Measurements from ENCODE around the gene STXBP6.

Gene STXBP6

DNA sequence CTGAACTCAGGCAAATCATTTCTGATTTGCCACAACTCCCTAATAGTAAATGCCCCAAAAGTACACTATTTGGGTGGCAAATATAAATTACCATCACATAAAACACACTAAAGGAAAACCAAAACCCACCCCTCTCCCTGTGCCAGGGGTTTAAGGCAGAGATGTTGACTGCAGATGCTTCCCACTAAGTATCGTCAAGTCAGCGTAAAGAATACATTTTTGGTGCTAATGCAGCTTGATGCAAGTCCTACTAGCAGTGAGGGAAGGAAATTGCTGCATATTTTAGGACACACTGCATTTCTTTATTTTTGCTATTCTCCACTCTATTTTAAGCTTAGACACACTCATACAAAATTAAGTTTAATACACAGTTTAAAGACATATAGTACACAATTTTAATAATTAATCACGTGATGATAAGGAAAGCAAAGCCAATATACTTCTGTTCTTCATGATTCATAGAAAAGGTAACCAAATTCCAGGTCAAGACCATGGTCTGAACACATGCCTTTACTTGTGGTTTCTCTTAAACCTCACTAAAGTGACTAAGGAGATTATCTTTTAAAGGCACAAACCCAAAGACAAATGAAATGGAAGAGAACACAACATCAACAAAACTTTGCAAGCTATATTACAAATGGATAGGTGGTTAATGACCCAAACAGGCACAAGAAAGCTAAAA lies 162.2 kb downstream of the STXBP6 start:
- no peak for DNase-seq (ENCODE audit: low read depth)
- H3K4me3 ChIP-seq (ENCODE audit: low read length), result no peak overlapping the region
- TF ChIP-seq, protein P1, sequence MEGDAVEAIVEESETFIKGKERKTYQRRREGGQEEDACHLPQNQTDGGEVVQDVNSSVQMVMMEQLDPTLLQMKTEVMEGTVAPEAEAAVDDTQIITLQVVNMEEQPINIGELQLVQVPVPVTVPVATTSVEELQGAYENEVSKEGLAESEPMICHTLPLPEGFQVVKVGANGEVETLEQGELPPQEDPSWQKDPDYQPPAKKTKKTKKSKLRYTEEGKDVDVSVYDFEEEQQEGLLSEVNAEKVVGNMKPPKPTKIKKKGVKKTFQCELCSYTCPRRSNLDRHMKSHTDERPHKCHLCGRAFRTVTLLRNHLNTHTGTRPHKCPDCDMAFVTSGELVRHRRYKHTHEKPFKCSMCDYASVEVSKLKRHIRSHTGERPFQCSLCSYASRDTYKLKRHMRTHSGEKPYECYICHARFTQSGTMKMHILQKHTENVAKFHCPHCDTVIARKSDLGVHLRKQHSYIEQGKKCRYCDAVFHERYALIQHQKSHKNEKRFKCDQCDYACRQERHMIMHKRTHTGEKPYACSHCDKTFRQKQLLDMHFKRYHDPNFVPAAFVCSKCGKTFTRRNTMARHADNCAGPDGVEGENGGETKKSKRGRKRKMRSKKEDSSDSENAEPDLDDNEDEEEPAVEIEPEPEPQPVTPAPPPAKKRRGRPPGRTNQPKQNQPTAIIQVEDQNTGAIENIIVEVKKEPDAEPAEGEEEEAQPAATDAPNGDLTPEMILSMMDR (IDR thresholded peaks at IDR 0.05; ENCODE audit: insufficient read depth, low read depth, low read length, missing control alignments), result no peak

DNA sequence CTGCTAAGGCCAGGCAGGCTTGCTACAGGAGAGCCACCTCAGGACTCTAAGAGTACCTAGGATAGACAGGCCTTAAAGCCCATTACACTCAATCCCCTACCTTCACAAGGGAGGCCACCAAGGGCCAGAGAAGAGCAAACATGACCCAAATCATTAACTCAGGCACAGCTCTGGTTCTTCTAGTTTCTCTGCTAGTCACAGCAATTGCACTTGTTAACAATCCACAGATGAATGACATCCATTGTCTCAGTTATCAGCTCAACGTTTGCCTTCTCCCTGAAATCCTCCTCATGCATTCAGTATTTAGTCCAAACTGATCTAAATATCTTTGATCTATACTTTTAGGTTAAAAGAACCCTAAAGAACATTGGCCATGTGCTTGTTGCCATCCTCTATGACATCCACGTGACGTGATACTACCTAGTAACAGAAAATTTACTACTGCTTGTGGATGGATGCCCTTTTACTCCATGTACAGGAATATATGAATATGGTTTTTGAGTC lies 164.5 kb downstream of the STXBP6 start:
- TF ChIP-seq, protein P1 (IDR thresholded peaks at IDR 0.05; ENCODE audit: insufficient read depth, low read depth, low read length, missing control alignments), result no peak
- no peak for DNase-seq (ENCODE audit: low read depth)
- no peak overlapping the region for H3K4me3 ChIP-seq (ENCODE audit: low read length)

DNA sequence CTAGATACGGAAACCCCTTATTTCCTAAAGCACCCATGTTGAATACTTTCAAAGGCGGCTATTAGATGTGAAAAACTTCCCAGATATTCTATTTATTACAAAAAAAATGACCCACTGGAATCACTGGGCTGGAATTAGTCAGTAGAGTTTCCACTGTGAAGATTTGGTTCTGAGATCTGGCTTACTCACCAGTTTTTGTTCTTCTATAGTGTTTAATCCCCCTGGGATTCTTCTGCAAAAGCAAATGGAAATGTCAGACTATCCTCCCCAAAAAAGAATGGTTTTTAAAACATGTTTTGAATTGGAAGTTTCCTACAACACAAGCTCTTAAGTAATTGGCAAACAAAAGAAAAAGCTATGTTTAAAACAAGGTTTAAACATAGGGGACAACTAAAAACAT lies 166.4 kb downstream of the STXBP6 start:
- H3K4me3 ChIP-seq (ENCODE audit: low read length), result no peak overlapping the region
- no peak for DNase-seq (ENCODE audit: low read depth)
- TF ChIP-seq, protein P1 (IDR thresholded peaks at IDR 0.05; ENCODE audit: insufficient read depth, low read depth, low read length, missing control alignments), result no peak

DNA sequence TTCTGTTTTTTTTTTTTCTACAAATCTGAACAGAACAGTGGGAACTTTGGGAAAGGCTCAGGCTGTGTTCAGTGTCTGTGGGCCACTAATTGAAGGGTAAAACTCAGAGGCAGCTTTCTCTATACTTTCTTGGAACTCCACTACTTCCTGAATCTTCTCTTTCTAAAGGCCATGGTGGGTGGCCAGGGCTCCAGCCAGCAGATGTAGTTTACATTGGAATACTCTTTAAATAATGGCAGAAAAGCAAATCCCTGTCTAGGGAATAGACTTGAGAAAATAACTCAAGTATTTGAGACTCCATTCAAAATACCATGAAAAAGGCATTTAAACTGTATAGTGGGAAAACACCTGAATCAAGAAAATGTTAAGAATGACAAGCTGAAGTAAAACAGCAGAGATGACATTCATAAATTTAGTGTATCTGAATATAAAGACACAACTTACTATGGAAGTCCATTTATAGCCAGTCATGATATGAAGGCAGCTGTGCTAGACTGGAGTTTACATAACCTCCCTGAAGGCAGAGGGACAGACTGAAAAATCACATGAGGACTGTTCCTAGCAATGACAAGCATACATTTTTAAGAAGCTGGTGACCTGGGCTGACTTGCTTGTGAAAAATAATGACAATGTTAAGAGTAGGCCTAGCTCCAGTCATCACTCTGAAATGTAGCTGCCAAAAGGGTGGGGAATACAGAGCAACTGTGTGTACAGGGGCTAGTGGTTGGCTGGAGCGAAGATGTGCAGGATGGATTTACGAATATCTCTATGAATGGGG lies 168.6 kb downstream of the STXBP6 start:
- TF ChIP-seq, protein P1 (IDR thresholded peaks at IDR 0.05; ENCODE audit: insufficient read depth, low read depth, low read length, missing control alignments), result no peak
- no peak for DNase-seq (ENCODE audit: low read depth)
- no peak overlapping the region for H3K4me3 ChIP-seq (ENCODE audit: low read length)

DNA sequence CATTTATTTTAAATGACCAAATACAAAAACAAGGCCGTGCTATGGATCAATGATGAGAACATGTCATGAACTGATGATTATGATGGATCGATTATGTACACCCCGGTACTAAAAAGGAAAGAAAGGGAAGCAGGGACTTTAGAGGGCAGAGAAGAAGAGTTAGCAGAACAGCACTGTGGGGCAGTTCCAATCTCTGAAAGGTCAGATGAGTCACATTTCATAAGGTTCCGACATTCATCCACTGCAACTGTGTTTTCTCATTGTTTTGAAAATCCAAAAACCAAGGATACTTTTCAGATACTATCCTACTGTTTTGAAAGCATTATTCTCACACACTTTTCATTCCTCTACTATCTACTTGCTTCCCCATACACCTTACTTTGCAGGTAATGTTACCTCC lies 169.3 kb downstream of the STXBP6 start:
- TF ChIP-seq, protein P1 (IDR thresholded peaks at IDR 0.05; ENCODE audit: insufficient read depth, low read depth, low read length, missing control alignments), result no peak
- no peak for DNase-seq (ENCODE audit: low read depth)
- H3K4me3 ChIP-seq (ENCODE audit: low read length), result no peak overlapping the region

DNA sequence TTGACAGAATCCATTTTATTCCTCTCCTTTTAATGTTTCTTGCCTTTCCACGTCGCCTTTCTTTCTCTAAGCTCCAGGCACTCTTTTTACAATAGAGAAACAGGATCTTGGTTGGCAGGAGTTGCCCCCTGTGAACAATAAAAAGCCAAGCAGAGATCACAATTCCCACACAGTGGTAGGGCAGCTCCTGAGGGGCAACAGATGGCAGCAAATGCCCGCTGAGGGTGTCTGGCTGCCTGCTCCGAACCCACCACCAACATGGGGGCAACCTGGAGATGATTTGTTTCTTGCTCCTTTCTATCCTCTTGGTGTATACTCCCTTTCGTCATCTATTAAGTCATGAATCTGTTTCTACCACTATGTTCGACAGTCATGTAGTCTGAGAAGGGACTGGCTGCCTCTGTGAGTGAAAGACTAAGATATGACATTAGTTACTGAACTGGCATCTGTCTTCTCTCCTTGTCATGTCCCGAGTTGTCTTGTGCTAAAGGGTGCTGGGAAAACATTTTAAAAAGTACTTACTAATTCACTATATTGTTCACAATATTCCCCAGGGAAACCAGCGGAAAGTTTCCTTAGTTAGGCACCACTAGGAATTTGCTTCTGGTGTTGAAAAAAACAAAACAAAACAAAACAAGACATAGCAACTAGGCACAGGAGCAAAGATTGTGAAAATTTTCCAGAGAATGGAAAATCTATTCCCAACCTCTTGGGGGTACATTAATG lies 170.1 kb downstream of the STXBP6 start:
- no peak overlapping the region for H3K4me3 ChIP-seq (ENCODE audit: low read length)
- DNase-seq (ENCODE audit: low read depth), result no peak
- TF ChIP-seq, protein P1 (IDR thresholded peaks at IDR 0.05; ENCODE audit: insufficient read depth, low read depth, low read length, missing control alignments), result no peak
